IMR-90 (cell line): Measurements from ENCODE around the gene NOTCH2. TPM values are rescaled to one million over a fixed set of nuclear protein-coding genes. Genes with fewer than 3 reads are reported as not detected.

Source experiments
- ATAC-seq: fragments of 200-7000 bp; cut with Tn5 transposase; 2 replicates; pipeline ENCODE4 v1.9.1; 2020; ENCODE audit warnings: low read depth, mild to moderate bottlenecking, moderate library complexity
- BruUV-seq: library from RNA; stranded (reverse); fragments of 400-500 nt; replicated peaks from 2 replicates; lab custom pipeline; 2021; lab: Mats Ljungman, UMichigan
- CTCF ChIA-PET: fragments of 300-600 bp; formaldehyde crosslinking; extraction: SDS; loops from one replicate; lab custom pipeline; 2021; ENCODE audit warnings: antibody characterized with exemption; lab: Yijun Ruan, JAX
- POLR2A ChIA-PET: fragments of 300-600 bp; sonication (Branson Sonifier 250); formaldehyde crosslinking; loops from one replicate; lab custom pipeline; 2022; ENCODE audit warnings: antibody characterized with exemption; ENCODE audit not compliant: unreplicated experiment; lab: Charles Lee
- DNase-seq: peaks from one replicate; pipeline ENCODE4 v3.0.0; 2013
- H2AFZ ChIP-seq: replicated peaks from 2 replicates; pipeline ENCODE3; 2013; ENCODE audit warnings: low read length, mild to moderate bottlenecking; ENCODE audit not compliant: poor library complexity
- H2AK5ac ChIP-seq: 2 replicates; pipeline ENCODE4 v1.6.1; 2013; ENCODE audit warnings: low read depth, low read length, inconsistent platforms
- H2AK9ac ChIP-seq: replicated peaks from 2 replicates; pipeline ENCODE3; 2013; ENCODE audit warnings: mild to moderate bottlenecking, low read depth, low read length, moderate library complexity; ENCODE audit not compliant: poor library complexity
- H2BK120ac ChIP-seq: 2 replicates; pipeline ENCODE4 v1.6.1; 2013; ENCODE audit warnings: low read depth, low read length, inconsistent platforms
- H2BK15ac ChIP-seq: 3 replicates; pipeline ENCODE4 v1.6.1; 2013; ENCODE audit warnings: low read depth, low read length, inconsistent platforms
- H2BK20ac ChIP-seq: 2 replicates; pipeline ENCODE4 v1.6.1; 2013; ENCODE audit warnings: low read depth, mild to moderate bottlenecking, inconsistent platforms, low read length, moderate library complexity
- H2BK5ac ChIP-seq: 2 replicates; pipeline ENCODE4 v1.6.1; 2013; ENCODE audit warnings: mild to moderate bottlenecking, low read depth, low read length, inconsistent platforms; ENCODE audit not compliant: poor library complexity, severe bottlenecking
- H3K14ac ChIP-seq: replicated peaks from 2 replicates; pipeline ENCODE4 v1.6.1; 2013; ENCODE audit warnings: low read depth, low read length, inconsistent platforms
- H3K18ac ChIP-seq: 2 replicates; pipeline ENCODE4 v1.6.1; 2013; ENCODE audit warnings: low read depth, low read length, control low read depth
- H3K23ac ChIP-seq: 2 replicates; pipeline ENCODE4 v1.6.1; 2013; ENCODE audit warnings: low read depth, low read length, inconsistent platforms
- H3K27ac ChIP-seq: 2 replicates; pipeline ENCODE4 v1.5.1; 2013; ENCODE audit warnings: mild to moderate bottlenecking, control low read depth, low read length; ENCODE audit not compliant: insufficient read depth
- H3K27me3 ChIP-seq: 2 replicates; pipeline ENCODE4 v1.6.1; 2013; ENCODE audit warnings: low read length; ENCODE audit not compliant: control insufficient read depth, insufficient read depth
- H3K36me3 ChIP-seq: 2 replicates; pipeline ENCODE4 v1.6.1; 2013; ENCODE audit warnings: low read length, mixed read lengths; ENCODE audit not compliant: control insufficient read depth, insufficient read depth
- H3K4ac ChIP-seq: 2 replicates; pipeline ENCODE4 v1.6.1; 2013; ENCODE audit warnings: low read depth, low read length, inconsistent platforms
- H3K4me1 ChIP-seq: 2 replicates; pipeline ENCODE4 v1.6.1; 2013; ENCODE audit warnings: low read length, mixed read lengths; ENCODE audit not compliant: control insufficient read depth, insufficient read depth
- H3K4me2 ChIP-seq: 2 replicates; pipeline ENCODE4 v1.6.1; 2013; ENCODE audit warnings: low read depth, mild to moderate bottlenecking, control low read depth, low read length, moderate library complexity
- H3K4me3 ChIP-seq: 2 replicates; pipeline ENCODE4 v1.5.1; 2013; ENCODE audit warnings: low read depth, mild to moderate bottlenecking, control low read depth, low read length, moderate library complexity; ENCODE audit not compliant: insufficient read depth
- H3K56ac ChIP-seq: 2 replicates; pipeline ENCODE4 v1.6.1; 2013; ENCODE audit warnings: low read length, inconsistent platforms; ENCODE audit not compliant: insufficient read depth; ENCODE audit errors: extremely low read depth
- H3K79me1 ChIP-seq, 2 experiments: 2 replicates each; pipeline ENCODE4 v1.6.1; 2013; ENCODE audit warnings: low read length in 2 of 2, inconsistent platforms in 1 of 2, low read depth in 1 of 2
- H3K9ac ChIP-seq: 2 replicates; pipeline ENCODE4 v1.6.1; 2013; ENCODE audit warnings: low read depth, low read length, control low read depth
- H3K9me1 ChIP-seq: 2 replicates; pipeline ENCODE4 v1.6.1; 2013; ENCODE audit warnings: low read length, inconsistent platforms; ENCODE audit not compliant: insufficient read depth
- H3K9me3 ChIP-seq: 2 replicates; pipeline ENCODE4 v1.6.1; 2013; ENCODE audit warnings: low read length; ENCODE audit not compliant: control insufficient read depth, insufficient read depth
- H4K20me1 ChIP-seq: 2 replicates; pipeline ENCODE4 v1.6.1; 2013; ENCODE audit warnings: low read length, inconsistent platforms; ENCODE audit not compliant: insufficient read depth
- H4K5ac ChIP-seq: 2 replicates; pipeline ENCODE4 v1.6.1; 2013; ENCODE audit warnings: mild to moderate bottlenecking, low read depth, low read length, control low read depth
- H4K8ac ChIP-seq, 2 experiments: 2 replicates each; pipeline ENCODE4 v1.6.1; 2013; ENCODE audit warnings: low read depth in 2 of 2, low read length in 2 of 2, control low read depth in 1 of 2, inconsistent platforms in 1 of 2
- H4K91ac ChIP-seq: 2 replicates; pipeline ENCODE4 v1.6.1; 2013; ENCODE audit warnings: low read depth, low read length, inconsistent platforms; ENCODE audit not compliant: insufficient read depth
- BHLHE40 ChIP-seq: fragments of 150-350 bp; IDR thresholded peaks from 2 replicates; pipeline ENCODE4 v1.6.1; 2016; ENCODE audit warnings: mild to moderate bottlenecking, low read depth, low read length
- CEBPB ChIP-seq: IDR thresholded peaks from 2 replicates; pipeline ENCODE4 v1.6.1; 2012; ENCODE audit warnings: low read depth, low read length, improper control_type of control experiment
- CHD1 ChIP-seq: IDR thresholded peaks from 2 replicates; pipeline ENCODE4 v1.6.1; 2012; ENCODE audit warnings: low read depth, low read length, improper control_type of control experiment
- CTCF ChIP-seq: conservative IDR thresholded peaks from 2 replicates; pipeline ENCODE4 v1.5.1; 2012; ENCODE audit warnings: mild to moderate bottlenecking, low read depth, low read length, improper control_type of control experiment
- ELK1 ChIP-seq: fragments of 150-350 bp; IDR thresholded peaks from 2 replicates; pipeline ENCODE4 v1.6.1; 2016; ENCODE audit warnings: low read depth, mild to moderate bottlenecking, low read length, moderate library complexity, borderline replicate concordance
- FOS ChIP-seq: fragments of 150-350 bp; IDR thresholded peaks from 2 replicates; pipeline ENCODE4 v1.6.1; 2016; ENCODE audit warnings: low read depth, low read length
- MAFK ChIP-seq: IDR thresholded peaks from 2 replicates; pipeline ENCODE4 v1.6.1; 2012; ENCODE audit warnings: low read depth, low read length, improper control_type of control experiment
- MAZ ChIP-seq: IDR thresholded peaks from 2 replicates; pipeline ENCODE4 v1.6.1; 2012; ENCODE audit warnings: low read depth, mild to moderate bottlenecking, low read length, improper control_type of control experiment, moderate library complexity, borderline replicate concordance
- NFE2L2 ChIP-seq: fragments of 150-350 bp; IDR thresholded peaks from 2 replicates; pipeline ENCODE4 v1.6.1; 2016; ENCODE audit warnings: low read depth, mild to moderate bottlenecking, low read length
- RAD21 ChIP-seq: IDR thresholded peaks from 2 replicates; pipeline ENCODE4 v1.6.1; 2012; ENCODE audit warnings: low read length, improper control_type of control experiment
- RFX5 ChIP-seq: IDR thresholded peaks from 2 replicates; pipeline ENCODE4 v1.8.0; 2012; ENCODE audit warnings: low read depth, mild to moderate bottlenecking, low read length, moderate library complexity
- SMC3 ChIP-seq: fragments of 150-350 bp; IDR thresholded peaks from 2 replicates; pipeline ENCODE4 v1.6.1; 2016; ENCODE audit warnings: low read depth, mild to moderate bottlenecking, antibody characterized with exemption, low read length, moderate library complexity
- USF2 ChIP-seq: fragments of 150-350 bp; IDR thresholded peaks from 2 replicates; pipeline ENCODE4 v1.6.1; 2017; ENCODE audit warnings: mild to moderate bottlenecking, antibody characterized with exemption, low read length, low read depth
- WGBS, 2 experiments: methylation state at CpG; one replicate each; pipeline versions ENCODE4 v1.1.5 to v1.1.7; 2013; ENCODE audit warnings: missing lambda C conversion rate in 2 of 2; ENCODE audit not compliant: insufficient read length in 1 of 2; ENCODE audit errors: extremely low coverage in 2 of 2; 5-methylcytosine and 5-hydroxymethylcytosine counted together
- dilution Hi-C: fragments of 300-500 bp; cut with HindIII; formaldehyde crosslinking; loops from one replicate; pipeline ENCODE4 v1.14.3; 2018; ENCODE audit warnings: low sequenced_read_pairs; ENCODE audit not compliant: unreplicated experiment
- in situ Hi-C: fragments of 300-500 bp; cut with MboI; formaldehyde crosslinking; loops from 3 replicates; pipeline ENCODE4 v1.14.3; 2019; ENCODE audit warnings: low sequenced_read_pairs, inconsistent platforms, mixed read lengths
- intact Hi-C: fragments of 100-400 bp; cut with micrococcal nuclease; formaldehyde crosslinking; loops from 2 replicates; pipeline ENCODE4 v1.10.0; 2022
- polyA plus RNA-seq, 3 experiments: library from polyadenylated mRNA; depleted of rRNA; stranded (reverse); fragments of >200 nt; gene quantifications; 2 replicates each; pipeline ENCODE4 v1.2.3, GENCODE V29; 2012; ENCODE audit warnings: low replicate concordance in 1 of 3
- total RNA-seq: library from RNA; depleted of rRNA; stranded (reverse); fragments of >200 nt; gene quantifications from 2 replicates; pipeline ENCODE4 v1.2.3, GENCODE V29; 2012

Gene NOTCH2
- total and polyA plus RNA-seq, 2 of the 4 experiments (the other 2 are of a cell fraction): 40.4 to 131 TPM

GRCh38 chr1:119948342-119949214 lies 120.9 kb downstream of the NOTCH2 start:
- peak overlapping the region; percentile 29 for H2AK9ac ChIP-seq
- H3K56ac ChIP-seq: no peak overlapping the region
- peak overlapping the region; percentile 90 for H3K4ac ChIP-seq
- H3K27ac ChIP-seq: peak overlapping the region; percentile 3; the same call in 1 of the 2 replicates
- in situ Hi-C loops: no loop called here
- H2BK120ac ChIP-seq: peak overlapping the region; percentile 79
- BruUV-seq: no TSS peak
- ATAC-seq (peak; percentile 86), DNase-seq (peak; percentile 78)
- H4K5ac ChIP-seq: peak overlapping the region; percentile 10; the same call in 1 of the 2 replicates
- H3K18ac ChIP-seq: 0 out of 2 replicates have a peak overlapping the region, but pooled peaks have one; percentile 14
- peaks cover 17% of the 10 kb centered on the region for H3K36me3 ChIP-seq
- dilution Hi-C loops: no loop called here
- H2BK5ac ChIP-seq: peak overlapping the region; percentile 11
- H3K14ac ChIP-seq: peak overlapping the region; percentile 55
- peaks cover 3 to 15% of the 10 kb centered on the region in 2 experiments; a peak in 3 of 4 replicates for H3K79me1 ChIP-seq
- peak overlapping the region; percentile 47; the same call in 1 of the 2 replicates for H4K91ac ChIP-seq
- intact Hi-C loops: loop anchor here (10.0 kb wide), 2 partner anchors 74 to 196 kb away; no protein-coding TSS in a partner anchor
- H2AFZ ChIP-seq: peak overlapping the region; percentile 27
- no peak overlapping the region for H3K4me2 ChIP-seq
- peak overlapping the region; percentile 69 for H2BK20ac ChIP-seq
- H3K9me1 ChIP-seq: peaks cover 4% of the 10 kb centered on the region
- no peak overlapping the region for H3K4me3 ChIP-seq
- WGBS, 2 experiments: 96% methylated on average over 3 of the region's 6 CpGs; no CpG with 5 or more reads in 1 of the 2 experiments
- peaks cover 7% of the 10 kb centered on the region for H3K4me1 ChIP-seq
- ChIA-PET POLR2A (no interaction called here), CTCF (interaction anchor here (0.6 to 1.9 kb wide), 9 partner anchors 9 to 133 kb away, joined by 3 to 9 read pairs (median 3); no protein-coding TSS in a partner anchor)
- H2AK5ac ChIP-seq: peak overlapping the region; percentile 93
- H3K9me3 ChIP-seq: no peaks in the 10 kb centered on the region
- H3K23ac ChIP-seq: no peak overlapping the region
- 0 out of 2 replicates have a peak, but pooled peaks cover 3% of the 10 kb centered on the region for H4K20me1 ChIP-seq
- H3K27me3 ChIP-seq: no peaks in the 10 kb centered on the region
- peak overlapping the region in 1 of 2 experiments; percentile 50; a peak in 1 of 4 replicates for H4K8ac ChIP-seq
- no peak overlapping the region for H3K9ac ChIP-seq
- H2BK15ac ChIP-seq: peak overlapping the region; percentile 86; the same call in 2 of the 3 replicates
- TF ChIP-seq ELK1: no peak
- no peak for TF ChIP-seq MAZ
- no peak for TF ChIP-seq CHD1
- TF ChIP-seq BHLHE40: no peak
- TF ChIP-seq NFE2L2: no peak
- no peak for TF ChIP-seq USF2
- TF ChIP-seq MAFK: no peak
- peak; percentile 84 for TF ChIP-seq SMC3
- no peak for TF ChIP-seq RFX5
- no peak for TF ChIP-seq FOS
- peak; percentile 88 for TF ChIP-seq RAD21
- TF ChIP-seq CEBPB: no peak
- TF ChIP-seq CTCF: peak; percentile 91
